ENCODE measurements around the gene ZFC3H1.

GRCh38 chr12:71605039-71605438, 58.6 kb downstream of the ZFC3H1 start:
- TF ChIP-seq CTCF (IDR thresholded peaks at IDR 0.05; ENCODE audit: insufficient read depth, low read length) (no peak), POLR2AphosphoS5 (IDR thresholded peaks at IDR 0.05; ENCODE audit: low read depth) (no peak)
- TF ChIP-seq, protein P1, sequence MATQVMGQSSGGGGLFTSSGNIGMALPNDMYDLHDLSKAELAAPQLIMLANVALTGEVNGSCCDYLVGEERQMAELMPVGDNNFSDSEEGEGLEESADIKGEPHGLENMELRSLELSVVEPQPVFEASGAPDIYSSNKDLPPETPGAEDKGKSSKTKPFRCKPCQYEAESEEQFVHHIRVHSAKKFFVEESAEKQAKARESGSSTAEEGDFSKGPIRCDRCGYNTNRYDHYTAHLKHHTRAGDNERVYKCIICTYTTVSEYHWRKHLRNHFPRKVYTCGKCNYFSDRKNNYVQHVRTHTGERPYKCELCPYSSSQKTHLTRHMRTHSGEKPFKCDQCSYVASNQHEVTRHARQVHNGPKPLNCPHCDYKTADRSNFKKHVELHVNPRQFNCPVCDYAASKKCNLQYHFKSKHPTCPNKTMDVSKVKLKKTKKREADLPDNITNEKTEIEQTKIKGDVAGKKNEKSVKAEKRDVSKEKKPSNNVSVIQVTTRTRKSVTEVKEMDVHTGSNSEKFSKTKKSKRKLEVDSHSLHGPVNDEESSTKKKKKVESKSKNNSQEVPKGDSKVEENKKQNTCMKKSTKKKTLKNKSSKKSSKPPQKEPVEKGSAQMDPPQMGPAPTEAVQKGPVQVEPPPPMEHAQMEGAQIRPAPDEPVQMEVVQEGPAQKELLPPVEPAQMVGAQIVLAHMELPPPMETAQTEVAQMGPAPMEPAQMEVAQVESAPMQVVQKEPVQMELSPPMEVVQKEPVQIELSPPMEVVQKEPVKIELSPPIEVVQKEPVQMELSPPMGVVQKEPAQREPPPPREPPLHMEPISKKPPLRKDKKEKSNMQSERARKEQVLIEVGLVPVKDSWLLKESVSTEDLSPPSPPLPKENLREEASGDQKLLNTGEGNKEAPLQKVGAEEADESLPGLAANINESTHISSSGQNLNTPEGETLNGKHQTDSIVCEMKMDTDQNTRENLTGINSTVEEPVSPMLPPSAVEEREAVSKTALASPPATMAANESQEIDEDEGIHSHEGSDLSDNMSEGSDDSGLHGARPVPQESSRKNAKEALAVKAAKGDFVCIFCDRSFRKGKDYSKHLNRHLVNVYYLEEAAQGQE (IDR thresholded peaks at IDR 0.05; ENCODE audit: insufficient replicate concordance, low read depth), result no peak

Measured in HL-60 (cell line).